ENCODE results near the gene CACNA2D3.

CACNA2D3 gene

DNA sequence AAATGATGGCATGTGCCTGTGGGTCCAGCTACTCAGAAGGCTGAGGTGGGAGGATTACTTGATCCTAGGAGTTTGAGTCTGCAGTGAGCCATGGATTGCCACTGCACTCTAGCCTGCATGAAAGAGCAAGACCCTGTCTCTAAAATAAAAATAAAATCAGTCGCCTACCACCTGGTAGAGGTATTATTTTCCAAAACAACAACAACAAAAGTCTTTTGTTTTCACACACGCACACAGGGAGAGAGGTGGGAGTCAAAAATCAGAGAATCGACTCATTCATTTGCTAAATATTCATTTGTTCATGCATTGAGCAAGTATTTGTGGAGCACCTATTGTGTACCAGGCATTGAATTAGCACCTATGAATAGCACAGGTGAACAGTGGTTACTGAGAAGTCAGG is 587.4 kb downstream of the CACNA2D3 start:
- peaks cover 5% of the 10 kb centered on the region for H3K4me1 ChIP-seq (ENCODE audit: control insufficient read depth, insufficient read depth, low read length, poor library complexity, severe bottlenecking)
- H3K27ac ChIP-seq (ENCODE audit: low read depth, low read length, severe bottlenecking): no peak overlapping the region
- no peaks in the 10 kb centered on the region for H3K36me3 ChIP-seq (ENCODE audit: control insufficient read depth, insufficient read depth, low read length)
- no peak overlapping the region for H3K4me3 ChIP-seq (ENCODE audit: extremely low read depth, insufficient read depth, low read length, poor library complexity, severe bottlenecking)
- no peaks in the 10 kb centered on the region for H3K9me3 ChIP-seq (ENCODE audit: control insufficient read depth, low read length)
- 60% methylated on average over 1 of the region's 3 CpGs; no CpG with 5 or more reads in 1 of the 2 experiments for WGBS, 2 experiments (ENCODE audit: insufficient coverage in 2 of 2)

DNA sequence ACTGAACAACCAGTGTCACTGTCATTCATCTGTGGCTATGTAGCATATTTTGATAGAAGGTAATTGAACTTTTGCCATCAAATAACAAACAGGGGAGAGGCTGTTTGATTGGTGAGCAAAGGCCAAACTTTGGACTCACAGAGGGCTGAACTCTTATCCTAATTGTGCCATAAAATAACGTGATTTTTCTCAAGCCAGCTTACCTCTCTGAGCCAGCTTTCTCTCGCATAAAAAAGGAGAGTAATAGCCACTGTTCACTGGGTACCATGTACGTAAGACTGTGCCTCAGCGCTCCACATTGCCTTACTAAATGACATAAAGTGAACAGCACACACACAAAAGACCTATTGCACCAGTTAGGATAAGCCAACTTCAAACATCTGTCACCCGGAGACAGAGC is 588.6 kb downstream of the CACNA2D3 start:
- Histone ChIP-seq H3K27ac (ENCODE audit: low read depth, low read length, severe bottlenecking) (no peak overlapping the region), H3K36me3 (ENCODE audit: control insufficient read depth, insufficient read depth, low read length) (no peaks in the 10 kb centered on the region), H3K4me1 (ENCODE audit: control insufficient read depth, insufficient read depth, low read length, poor library complexity, severe bottlenecking) (no peaks in the 10 kb centered on the region), H3K9me3 (ENCODE audit: control insufficient read depth, low read length) (no peaks in the 10 kb centered on the region), H3K4me3 (ENCODE audit: extremely low read depth, insufficient read depth, low read length, poor library complexity, severe bottlenecking) (no peak overlapping the region)
- 79 to 96% methylated on average over 5 of the region's 5 CpGs for WGBS, 2 experiments (ENCODE audit: insufficient coverage in 2 of 2)

DNA sequence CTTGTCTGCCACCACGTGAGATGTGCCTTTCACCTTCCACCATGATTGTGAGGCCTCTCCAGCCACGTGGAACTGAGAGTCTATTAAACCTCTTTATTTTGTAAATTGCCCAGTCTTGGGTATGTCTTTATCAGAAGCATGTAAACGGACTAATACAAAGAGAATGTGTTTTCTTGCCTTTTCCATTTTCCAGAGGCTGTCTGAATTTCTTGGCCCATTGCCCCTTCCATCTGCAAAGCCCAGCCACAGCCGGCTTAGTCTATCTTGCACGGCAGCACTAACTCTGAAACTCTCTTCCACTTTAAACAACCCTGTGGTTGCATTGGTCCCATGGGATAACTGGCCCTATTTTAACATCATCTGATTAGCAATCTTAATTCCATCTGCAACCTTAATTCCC is 590.2 kb downstream of the CACNA2D3 start:
- H3K27ac ChIP-seq (ENCODE audit: low read depth, low read length, severe bottlenecking): no peak overlapping the region
- H3K4me1 ChIP-seq (ENCODE audit: control insufficient read depth, insufficient read depth, low read length, poor library complexity, severe bottlenecking): no peaks in the 10 kb centered on the region
- 88 to 95% methylated on average over 3 of the region's 5 CpGs for WGBS, 2 experiments (ENCODE audit: insufficient coverage in 2 of 2)
- no peak overlapping the region for H3K4me3 ChIP-seq (ENCODE audit: extremely low read depth, insufficient read depth, low read length, poor library complexity, severe bottlenecking)
- H3K36me3 ChIP-seq (ENCODE audit: control insufficient read depth, insufficient read depth, low read length): no peaks in the 10 kb centered on the region
- no peaks in the 10 kb centered on the region for H3K9me3 ChIP-seq (ENCODE audit: control insufficient read depth, low read length)

DNA sequence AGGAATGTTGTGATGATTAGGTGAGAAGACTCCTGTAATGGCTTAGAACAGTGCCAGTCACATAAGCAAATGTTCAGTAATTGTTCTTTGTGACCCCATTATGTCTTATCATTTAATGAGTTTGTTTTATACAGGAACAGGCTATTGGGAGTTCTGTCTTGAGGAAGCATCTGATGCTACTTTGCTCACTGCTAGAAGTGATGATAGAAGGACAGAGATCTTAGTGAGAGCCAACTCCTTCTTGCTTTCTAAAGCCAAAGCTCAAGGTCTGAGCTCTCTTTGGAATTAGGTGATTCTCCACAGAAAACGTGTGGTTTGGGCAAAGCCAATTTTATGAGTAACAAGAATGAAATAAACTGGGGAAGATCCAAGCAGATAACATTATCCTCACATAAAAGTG is 590.7 kb downstream of the CACNA2D3 start:
- WGBS, 2 experiments (ENCODE audit: insufficient coverage in 2 of 2): no CpG with 5 or more reads among the region's 1 CpG
- H3K27ac ChIP-seq (ENCODE audit: low read depth, low read length, severe bottlenecking): no peak overlapping the region
- no peaks in the 10 kb centered on the region for H3K36me3 ChIP-seq (ENCODE audit: control insufficient read depth, insufficient read depth, low read length)
- no peaks in the 10 kb centered on the region for H3K4me1 ChIP-seq (ENCODE audit: control insufficient read depth, insufficient read depth, low read length, poor library complexity, severe bottlenecking)
- no peaks in the 10 kb centered on the region for H3K9me3 ChIP-seq (ENCODE audit: control insufficient read depth, low read length)
- no peak overlapping the region for H3K4me3 ChIP-seq (ENCODE audit: extremely low read depth, insufficient read depth, low read length, poor library complexity, severe bottlenecking)

DNA sequence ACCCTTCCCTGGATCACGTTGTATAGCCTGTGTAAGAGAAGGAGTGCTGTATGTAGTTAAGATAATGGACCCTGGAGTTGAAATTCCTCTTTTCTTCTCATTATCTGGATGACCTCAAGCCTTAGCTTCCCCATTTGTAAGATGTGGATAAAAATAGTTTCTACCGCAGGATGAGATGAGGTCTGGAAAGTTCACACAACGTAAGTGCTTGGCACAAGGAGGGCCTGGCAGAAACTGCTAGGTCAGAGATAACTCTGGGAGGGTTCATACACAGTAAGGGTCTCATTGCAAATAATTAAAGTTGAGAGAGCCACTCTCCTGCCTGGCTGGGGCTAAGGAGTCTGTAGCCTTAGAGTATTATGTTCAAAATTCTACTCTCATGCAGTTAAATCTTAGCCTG is 591.1 kb downstream of the CACNA2D3 start:
- 88 to 95% methylated on average over 1 to 2 of the region's 3 CpGs for WGBS, 2 experiments (ENCODE audit: insufficient coverage in 2 of 2)
- Histone ChIP-seq H3K36me3 (ENCODE audit: control insufficient read depth, insufficient read depth, low read length) (no peaks in the 10 kb centered on the region), H3K9me3 (ENCODE audit: control insufficient read depth, low read length) (no peaks in the 10 kb centered on the region), H3K4me3 (ENCODE audit: extremely low read depth, insufficient read depth, low read length, poor library complexity, severe bottlenecking) (no peak overlapping the region), H3K27ac (ENCODE audit: low read depth, low read length, severe bottlenecking) (no peak overlapping the region), H3K4me1 (ENCODE audit: control insufficient read depth, insufficient read depth, low read length, poor library complexity, severe bottlenecking) (no peaks in the 10 kb centered on the region)

DNA sequence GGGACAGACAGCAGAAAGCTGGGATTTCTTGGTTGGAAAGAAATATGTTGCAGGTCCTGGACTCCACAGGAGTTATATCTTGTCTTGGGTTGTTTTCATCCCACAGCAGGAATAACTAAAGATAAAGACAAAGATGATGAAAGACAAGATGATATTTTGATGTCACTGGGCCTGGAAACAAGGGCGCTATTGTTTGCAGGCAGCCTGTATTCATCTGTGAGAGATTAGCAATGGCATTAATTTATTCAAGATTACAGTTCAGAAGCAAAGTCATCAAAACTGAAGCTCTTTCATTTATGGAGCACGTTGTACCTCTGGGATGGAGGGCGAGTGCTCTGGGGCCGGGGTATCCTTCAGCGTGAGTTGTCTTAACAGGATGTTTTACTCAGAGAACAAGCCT is 591.7 kb downstream of the CACNA2D3 start:
- H3K36me3 ChIP-seq (ENCODE audit: control insufficient read depth, insufficient read depth, low read length): no peaks in the 10 kb centered on the region
- H3K4me3 ChIP-seq (ENCODE audit: extremely low read depth, insufficient read depth, low read length, poor library complexity, severe bottlenecking): no peak overlapping the region
- no peaks in the 10 kb centered on the region for H3K4me1 ChIP-seq (ENCODE audit: control insufficient read depth, insufficient read depth, low read length, poor library complexity, severe bottlenecking)
- H3K27ac ChIP-seq (ENCODE audit: low read depth, low read length, severe bottlenecking): no peak overlapping the region
- 94 to 97% methylated on average over 5 of the region's 5 CpGs for WGBS, 2 experiments (ENCODE audit: insufficient coverage in 2 of 2)
- H3K9me3 ChIP-seq (ENCODE audit: control insufficient read depth, low read length): no peaks in the 10 kb centered on the region

DNA sequence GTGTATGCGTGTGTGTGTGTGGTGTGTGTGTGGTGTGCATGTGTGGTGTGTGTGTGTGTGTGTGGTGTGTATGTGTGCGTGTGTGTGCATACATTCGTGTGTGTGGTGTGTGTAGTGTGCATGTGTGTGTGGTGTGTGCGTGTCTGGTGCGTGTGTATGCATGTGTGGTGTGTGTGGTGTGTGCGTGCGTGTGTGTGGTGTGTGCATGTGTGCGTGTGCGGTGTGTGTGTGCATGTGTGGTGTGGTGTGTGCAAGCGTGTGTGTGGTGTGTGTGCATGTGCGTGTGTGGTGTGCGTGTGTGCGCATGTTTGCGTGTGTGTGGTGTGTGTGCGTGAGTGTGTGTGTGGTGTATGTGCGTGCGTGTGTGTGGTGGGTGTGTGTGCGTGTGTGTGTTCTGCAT is 595.2 kb downstream of the CACNA2D3 start:
- Histone ChIP-seq H3K4me3 (ENCODE audit: extremely low read depth, insufficient read depth, low read length, poor library complexity, severe bottlenecking) (no peak overlapping the region), H3K4me1 (ENCODE audit: control insufficient read depth, insufficient read depth, low read length, poor library complexity, severe bottlenecking) (no peaks in the 10 kb centered on the region), H3K36me3 (ENCODE audit: control insufficient read depth, insufficient read depth, low read length) (no peaks in the 10 kb centered on the region), H3K9me3 (ENCODE audit: control insufficient read depth, low read length) (no peaks in the 10 kb centered on the region), H3K27ac (ENCODE audit: low read depth, low read length, severe bottlenecking) (no peak overlapping the region)
- WGBS, 2 experiments (ENCODE audit: insufficient coverage in 2 of 2): 93 to 97% methylated on average over 5 to 14 of the region's 18 CpGs

DNA sequence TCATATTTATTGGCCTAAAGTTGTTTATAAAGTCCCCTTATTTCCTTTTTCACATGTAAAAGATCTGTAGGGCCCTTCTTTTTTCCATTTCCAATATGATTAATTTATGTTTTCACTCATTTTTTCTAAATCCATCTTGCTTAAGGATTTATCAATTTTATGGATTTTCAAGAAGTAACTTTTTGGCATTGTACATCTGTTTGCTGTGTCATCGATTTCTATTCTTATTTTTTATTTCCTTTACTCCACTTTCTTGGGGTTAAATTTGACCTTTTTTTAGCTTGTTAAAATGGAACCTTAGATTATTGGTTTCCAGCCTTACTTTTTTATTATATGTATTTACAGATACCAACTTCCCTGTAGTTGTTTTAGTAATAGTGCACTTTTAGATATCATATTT is 597.6 kb downstream of the CACNA2D3 start:
- Histone ChIP-seq H3K27ac (ENCODE audit: low read depth, low read length, severe bottlenecking) (no peak overlapping the region), H3K9me3 (ENCODE audit: control insufficient read depth, low read length) (no peaks in the 10 kb centered on the region), H3K4me1 (ENCODE audit: control insufficient read depth, insufficient read depth, low read length, poor library complexity, severe bottlenecking) (no peaks in the 10 kb centered on the region), H3K36me3 (ENCODE audit: control insufficient read depth, insufficient read depth, low read length) (no peaks in the 10 kb centered on the region), H3K4me3 (ENCODE audit: extremely low read depth, insufficient read depth, low read length, poor library complexity, severe bottlenecking) (no peak overlapping the region)
- WGBS, 2 experiments (ENCODE audit: insufficient coverage in 2 of 2): no CpG with 5 or more reads among the region's 1 CpG

DNA sequence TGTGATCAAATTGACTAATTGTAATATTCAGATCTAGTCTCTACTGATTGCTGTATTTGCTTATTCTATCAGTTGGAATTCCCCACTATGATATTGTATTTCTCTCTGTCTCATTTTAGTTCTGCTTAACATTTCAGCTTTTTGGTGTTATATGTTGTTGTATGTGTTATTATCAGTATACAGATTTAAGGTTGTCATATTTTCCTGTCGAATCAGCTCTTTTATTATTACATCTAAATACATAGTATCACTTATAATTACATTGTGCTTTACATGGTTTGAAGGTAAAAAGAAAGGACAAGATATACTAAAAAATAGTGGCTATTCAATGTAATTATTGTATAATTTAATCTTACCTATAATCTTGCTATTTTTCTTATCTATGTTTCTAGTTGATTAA is 598.3 kb downstream of the CACNA2D3 start:
- H3K9me3 ChIP-seq (ENCODE audit: control insufficient read depth, low read length): no peaks in the 10 kb centered on the region
- H3K27ac ChIP-seq (ENCODE audit: low read depth, low read length, severe bottlenecking): no peak overlapping the region
- no peaks in the 10 kb centered on the region for H3K36me3 ChIP-seq (ENCODE audit: control insufficient read depth, insufficient read depth, low read length)
- no peak overlapping the region for H3K4me3 ChIP-seq (ENCODE audit: extremely low read depth, insufficient read depth, low read length, poor library complexity, severe bottlenecking)
- WGBS, 2 experiments (ENCODE audit: insufficient coverage in 2 of 2): no CpG with 5 or more reads among the region's 1 CpG
- H3K4me1 ChIP-seq (ENCODE audit: control insufficient read depth, insufficient read depth, low read length, poor library complexity, severe bottlenecking): no peaks in the 10 kb centered on the region

DNA sequence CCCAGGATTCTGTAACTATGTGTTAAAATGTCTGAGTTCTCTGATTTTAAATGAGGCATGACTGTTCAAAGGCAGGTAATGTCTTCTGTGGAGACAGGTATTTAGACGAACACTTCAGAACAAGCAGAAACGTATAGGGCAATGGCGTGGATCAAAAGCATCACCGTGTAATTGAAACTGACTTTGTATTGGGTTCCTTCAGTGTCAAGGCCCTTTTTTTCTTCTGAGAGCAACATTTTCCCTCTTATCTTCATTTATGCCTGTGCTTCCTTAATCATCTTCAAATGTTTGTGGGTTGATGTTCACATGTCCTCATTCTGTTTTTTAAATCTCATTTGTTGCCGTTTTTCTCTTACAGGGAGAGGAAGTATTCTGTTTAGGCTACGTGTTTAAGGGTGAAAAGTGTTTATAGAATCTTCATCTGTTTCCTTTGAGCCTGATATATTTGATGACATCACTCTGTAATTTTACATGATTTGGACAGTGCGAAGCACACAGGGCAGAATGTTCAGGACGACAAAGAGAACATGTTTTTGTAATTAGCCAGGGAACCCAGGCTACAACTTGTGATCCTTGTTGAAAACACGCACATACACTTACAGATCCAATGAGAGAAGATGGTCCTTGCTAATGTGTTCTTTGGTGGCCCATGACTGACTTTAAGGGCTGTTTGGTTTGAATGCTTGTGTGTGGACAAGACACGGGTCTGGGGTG is 609.5 kb downstream of the CACNA2D3 start:
- H3K27ac ChIP-seq (ENCODE audit: low read depth, low read length, severe bottlenecking): no peak overlapping the region
- H3K4me1 ChIP-seq (ENCODE audit: control insufficient read depth, insufficient read depth, low read length, poor library complexity, severe bottlenecking): no peaks in the 10 kb centered on the region
- H3K4me3 ChIP-seq (ENCODE audit: extremely low read depth, insufficient read depth, low read length, poor library complexity, severe bottlenecking): no peak overlapping the region
- 89 to 96% methylated on average over 6 to 8 of the region's 10 CpGs for WGBS, 2 experiments (ENCODE audit: insufficient coverage in 2 of 2)
- H3K36me3 ChIP-seq (ENCODE audit: control insufficient read depth, insufficient read depth, low read length): no peaks in the 10 kb centered on the region
- H3K9me3 ChIP-seq (ENCODE audit: control insufficient read depth, low read length): no peaks in the 10 kb centered on the region

DNA sequence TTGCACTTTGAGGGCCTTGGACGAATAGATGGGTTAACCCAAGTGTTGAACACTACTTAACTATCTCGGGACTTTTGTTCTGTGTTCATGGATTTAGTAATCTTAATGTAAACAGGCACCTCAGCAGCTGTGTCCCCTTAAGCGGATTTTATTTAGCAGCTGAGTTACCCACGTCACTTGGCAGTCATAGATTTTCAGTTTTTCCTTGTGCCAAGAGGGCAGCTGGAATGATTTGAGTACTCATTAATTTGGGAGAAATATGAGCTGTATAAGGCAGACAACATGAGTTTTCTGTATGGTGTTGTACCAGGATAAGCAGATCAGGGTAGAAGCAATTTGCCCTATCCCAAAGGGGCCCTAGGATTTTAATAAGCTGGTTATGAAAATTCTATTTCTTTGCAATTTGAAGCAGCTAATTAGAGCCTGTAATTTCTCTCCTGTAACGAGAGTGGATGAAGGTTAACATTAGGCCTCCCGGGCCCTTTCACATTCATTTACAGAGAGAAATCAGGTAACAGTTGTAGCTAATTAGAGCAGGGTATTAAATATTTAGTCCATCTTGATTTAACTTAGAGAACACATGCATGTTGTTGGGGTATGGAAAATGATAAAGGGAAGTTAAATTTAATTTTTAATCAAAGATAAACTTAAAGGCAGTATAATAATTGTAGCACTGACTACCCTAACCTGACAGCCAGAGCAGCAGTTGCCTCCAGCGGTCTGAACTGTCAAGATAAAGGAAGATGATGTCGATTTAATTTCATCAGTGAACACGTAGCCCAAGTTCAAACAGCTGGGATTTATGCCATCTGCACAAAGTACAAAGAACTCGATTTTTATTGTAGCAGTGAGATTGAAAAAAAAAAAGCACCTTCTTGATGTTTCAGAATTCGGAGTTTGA is 611.0 kb downstream of the CACNA2D3 start:
- no peak overlapping the region for H3K4me3 ChIP-seq (ENCODE audit: extremely low read depth, insufficient read depth, low read length, poor library complexity, severe bottlenecking)
- H3K4me1 ChIP-seq (ENCODE audit: control insufficient read depth, insufficient read depth, low read length, poor library complexity, severe bottlenecking): no peaks in the 10 kb centered on the region
- H3K9me3 ChIP-seq (ENCODE audit: control insufficient read depth, low read length): no peaks in the 10 kb centered on the region
- 77 to 80% methylated on average over 7 to 9 of the region's 11 CpGs for WGBS, 2 experiments (ENCODE audit: insufficient coverage in 2 of 2)
- no peak overlapping the region for H3K27ac ChIP-seq (ENCODE audit: low read depth, low read length, severe bottlenecking)
- no peaks in the 10 kb centered on the region for H3K36me3 ChIP-seq (ENCODE audit: control insufficient read depth, insufficient read depth, low read length)

Measured in mesodermal cell (in vitro differentiated cells).